Dermis microvascular lymphatic vessel endothelial cell (primary cell): Measurements from ENCODE around the gene TNFAIP8L1. TPM values are rescaled to one million over a fixed set of nuclear protein-coding genes. Genes with fewer than 3 reads are reported as not detected.
"Not testable (repeated sequence)": the region's sequence is repeated elsewhere in the genome, so short reads cannot be mapped to it uniquely, and the experiment has no call there.

Source experiments
- DNase-seq, 2 donors: peaks; one replicate each; pipeline versions ENCODE4 v3.0.0 to v3.0.0-alpha.2; 2010; ENCODE audit warnings: low read depth in 2 of 2
- total RNA-seq: library from RNA; depleted of rRNA; stranded (reverse); fragments of >200 nt; gene quantifications from 2 replicates; pipeline ENCODE4 v1.2.1, GENCODE V29; 2014

The TNFAIP8L1 gene
- total RNA-seq, 1 donor from 2014 or later: 68.8 TPM

- peak; percentile 37 to 67 for DNase-seq
These were observed 37.8 kb downstream of the TNFAIP8L1 start for GRCh38 chr19:4676955-4677731.

GRCh38 chr19:4678881-4679790, 39.8 kb downstream of the TNFAIP8L1 start:
- DNase-seq: peak in 1 of 2 donors; percentile 44

GRCh38 chr19:4680021-4680420, 40.7 kb downstream of the TNFAIP8L1 start:
- not testable (repeated sequence) for DNase-seq

- no peak for DNase-seq
These were observed 43.3 kb downstream of the TNFAIP8L1 start for GRCh38 chr19:4682417-4683200.

GRCh38 chr19:4684312-4685095, 45.2 kb downstream of the TNFAIP8L1 start:
- no peak for DNase-seq

- DNase-seq: no peak
These were observed 47.4 kb downstream of the TNFAIP8L1 start for GRCh38 chr19:4686700-4687099.

- DNase-seq: peak; percentile 38 to 39
These were observed 48.1 kb downstream of the TNFAIP8L1 start for GRCh38 chr19:4687396-4687795.

- no peak for DNase-seq
These were observed 49.3 kb downstream of the TNFAIP8L1 start for GRCh38 chr19:4688587-4688986.

GRCh38 chr19:4689403-4689802, 50.1 kb downstream of the TNFAIP8L1 start:
- DNase-seq: no peak

- no peak for DNase-seq
These were observed 51.0 kb downstream of the TNFAIP8L1 start for GRCh38 chr19:4690361-4690760.

GRCh38 chr19:4691373-4691772, 52.1 kb downstream of the TNFAIP8L1 start:
- no peak for DNase-seq

GRCh38 chr19:4692251-4693077, 53.1 kb downstream of the TNFAIP8L1 start:
- no peak for DNase-seq

GRCh38 chr19:4693078-4693350, 53.7 kb downstream of the TNFAIP8L1 start:
- DNase-seq: no peak

GRCh38 chr19:4693471-4694121, 54.3 kb downstream of the TNFAIP8L1 start:
- DNase-seq: no peak

- DNase-seq: peak; percentile 96 to 99
These were observed 55.1 kb downstream of the TNFAIP8L1 start for GRCh38 chr19:4694211-4694987.

- DNase-seq: peak; percentile 17 to 42
These were observed 56.0 kb downstream of the TNFAIP8L1 start for GRCh38 chr19:4695224-4695731.

GRCh38 chr19:4697304-4697703, 58.0 kb downstream of the TNFAIP8L1 start:
- DNase-seq: no peak

GRCh38 chr19:4699826-4700692, 60.7 kb downstream of the TNFAIP8L1 start:
- DNase-seq: no peak
